Measurements from ENCODE around the gene ZNF266.

Gene ZNF266

GRCh38 chr19:9435279-9436268 is at the start of gene ZNF266:
Gene ZNF266, minus strand, starts transcription at chr19:9435573. Its CDS starts 15,484 bp downstream, at chr19:9420089.
- peak; percentile 77 to 85 for DNase-seq (ENCODE audit: low read depth in 1 of 2, low spot score in 1 of 2)

GRCh38 chr19:9485140-9485539 is 49.8 kb upstream of the ZNF266 start:
- no peak for DNase-seq (ENCODE audit: low read depth in 1 of 2, low spot score in 1 of 2)

GRCh38 chr19:9474975-9475374 is 39.6 kb upstream of the ZNF266 start:
- DNase-seq (ENCODE audit: low read depth in 1 of 2, low spot score in 1 of 2) = no peak

- DNase-seq (ENCODE audit: low read depth in 1 of 2, low spot score in 1 of 2) = no peak
These were observed 31.8 kb upstream of the ZNF266 start for GRCh38 chr19:9467161-9467560.

- no peak for DNase-seq (ENCODE audit: low read depth in 1 of 2, low spot score in 1 of 2)
These were observed 26.6 kb upstream of the ZNF266 start for GRCh38 chr19:9461938-9462337.

- DNase-seq (ENCODE audit: low read depth in 1 of 2, low spot score in 1 of 2) = no peak
These were observed 20.8 kb upstream of the ZNF266 start for GRCh38 chr19:9456018-9456689.

GRCh38 chr19:9453953-9454352 is 18.6 kb upstream of the ZNF266 start:
- no peak for DNase-seq (ENCODE audit: low read depth in 1 of 2, low spot score in 1 of 2)

GRCh38 chr19:9445037-9445436 is 9.7 kb upstream of the ZNF266 start:
- no peak for DNase-seq (ENCODE audit: low read depth in 1 of 2, low spot score in 1 of 2)

GRCh38 chr19:9436358-9436757 is 985 bp upstream of the ZNF266 start:
- no peak for DNase-seq (ENCODE audit: low read depth in 1 of 2, low spot score in 1 of 2)

- DNase-seq (ENCODE audit: low read depth in 1 of 2, low spot score in 1 of 2) = peak in 1 of 2 donors; percentile 10
These were observed 3.9 kb downstream of the ZNF266 start for GRCh38 chr19:9431475-9431874.

GRCh38 chr19:9430444-9430843 is 4.9 kb downstream of the ZNF266 start:
- DNase-seq (ENCODE audit: low read depth in 1 of 2, low spot score in 1 of 2) = no peak

- no peak for DNase-seq (ENCODE audit: low read depth in 1 of 2, low spot score in 1 of 2)
These were observed 7.4 kb downstream of the ZNF266 start for GRCh38 chr19:9427941-9428340.

GRCh38 chr19:9413240-9413954 is 22.0 kb downstream of the ZNF266 start:
- DNase-seq (ENCODE audit: low read depth in 1 of 2, low spot score in 1 of 2) = no peak

GRCh38 chr19:9407827-9408226 is 27.5 kb downstream of the ZNF266 start:
- DNase-seq (ENCODE audit: low read depth in 1 of 2, low spot score in 1 of 2) = no peak

GRCh38 chr19:9406798-9407352 is 28.5 kb downstream of the ZNF266 start:
- DNase-seq (ENCODE audit: low read depth in 1 of 2, low spot score in 1 of 2) = peak in 1 of 2 donors; percentile 43

GRCh38 chr19:9381361-9381785 is 54.0 kb downstream of the ZNF266 start:
- no peak for DNase-seq (ENCODE audit: low read depth in 1 of 2, low spot score in 1 of 2)

GRCh38 chr19:9370738-9371619 is 64.4 kb downstream of the ZNF266 start:
- no peak for DNase-seq (ENCODE audit: low read depth in 1 of 2, low spot score in 1 of 2)

- no peak for DNase-seq (ENCODE audit: low read depth in 1 of 2, low spot score in 1 of 2)
These were observed 72.5 kb downstream of the ZNF266 start, which contains the start of gene ZNF177 for GRCh38 chr19:9362905-9363304. Gene ZNF177, plus strand, starts transcription at chr19:9363013. Its CDS starts 15,299 bp downstream, at chr19:9378312.
